Activated B cell treated with CpG ODN at 0.5 μM for 24 hours (primary cell): ENCODE results near the gene SAXO2. TPM values are rescaled to one million over a fixed set of nuclear protein-coding genes. Genes with fewer than 3 reads are reported as not detected.
"Not testable (repeated sequence)": the region's sequence is repeated elsewhere in the genome, so short reads cannot be mapped to it uniquely, and the experiment has no call there.

ENCODE experiments used
- ATAC-seq: fragments of 200-7000 bp; cut with Tn5 transposase; one replicate; pipeline ENCODE4 v1.10.0; 2021; ENCODE audit warnings: low read depth, mild to moderate bottlenecking, moderate library complexity
- CTCF ChIA-PET: fragments of 350-600 bp; sonication (Branson Sonifier 250); formaldehyde crosslinking; loops from one replicate; lab custom pipeline; 2021; ENCODE audit warnings: antibody characterized with exemption; lab: Charles Lee
- POLR2A ChIA-PET: fragments of 350-600 bp; sonication (Branson Sonifier 250); formaldehyde crosslinking; loops from one replicate; lab custom pipeline; 2021; ENCODE audit warnings: antibody characterized with exemption; lab: Charles Lee
- DNase-seq: peaks from one replicate; pipeline ENCODE4 v3.0.0; 2022
- H3K27ac Mint-ChIP-seq: one replicate; pipeline ENCODE4 v1.8.0; 2020; ENCODE audit warnings: mixed read lengths
- H3K27me3 Mint-ChIP-seq: one replicate; pipeline ENCODE4 v1.8.0; 2021; ENCODE audit warnings: mixed read lengths
- H3K36me3 Mint-ChIP-seq: one replicate; pipeline ENCODE4 v1.8.0; 2021; ENCODE audit warnings: low read depth, mixed read lengths
- H3K4me1 Mint-ChIP-seq: one replicate; pipeline ENCODE4 v1.8.0; 2021; ENCODE audit warnings: mixed read lengths
- H3K4me3 Mint-ChIP-seq: one replicate; pipeline ENCODE4 v1.8.0; 2020; ENCODE audit warnings: mild to moderate bottlenecking, mixed read lengths
- H3K9me3 Mint-ChIP-seq: one replicate; pipeline ENCODE4 v1.8.0; 2020; ENCODE audit warnings: mixed read lengths
- intact Hi-C: fragments of 100-400 bp; cut with micrococcal nuclease; formaldehyde crosslinking; loops from one replicate; pipeline ENCODE4 v1.15.1; 2024
- total RNA-seq: library from RNA; stranded (reverse); gene quantifications from 2 replicates; pipeline ENCODE4 v1.2.3, GENCODE V29; 2022
- TF ChIP-seq, protein P1 (sequence below): fragments of 200-600 bp; IDR thresholded peaks from one replicate; pipeline ENCODE4 v1.8.0; 2022; ENCODE audit warnings: antibody characterized with exemption, mild to moderate bottlenecking

The SAXO2 gene
- total RNA-seq, 1 donor from 2014 or later, result 24.9 TPM

DNA sequence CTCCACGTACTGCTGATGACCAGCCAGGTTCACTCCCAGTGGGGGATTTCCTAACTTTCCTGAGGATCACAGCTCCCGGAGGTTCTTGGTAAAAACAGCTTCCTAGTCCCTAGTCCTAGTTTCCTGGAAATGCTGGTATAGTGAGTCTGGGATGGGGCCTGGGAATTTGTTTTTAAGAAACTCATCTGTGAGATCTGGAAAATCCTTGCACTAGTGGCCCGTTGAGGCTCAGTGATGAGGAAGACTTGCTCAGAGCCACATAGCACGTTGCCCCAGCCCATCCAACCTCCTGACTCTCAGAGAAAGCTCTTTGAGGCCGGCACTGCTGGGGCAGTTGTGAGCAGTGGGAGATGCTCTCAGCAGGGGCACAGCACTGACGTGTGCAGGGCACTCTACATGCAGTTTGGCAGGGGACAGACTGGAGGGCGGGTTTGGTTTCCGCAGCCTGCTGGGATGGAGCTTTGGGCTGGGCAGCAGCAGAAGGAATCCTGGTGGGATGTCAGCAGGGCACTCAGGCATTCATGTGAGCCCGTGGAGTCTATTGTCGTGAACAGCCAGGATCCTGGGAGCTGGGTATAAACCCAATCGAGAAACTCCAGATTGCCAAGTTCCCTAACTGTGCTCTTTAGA, 31.6 kb downstream of the SAXO2 start:
- TF ChIP-seq, protein P1, sequence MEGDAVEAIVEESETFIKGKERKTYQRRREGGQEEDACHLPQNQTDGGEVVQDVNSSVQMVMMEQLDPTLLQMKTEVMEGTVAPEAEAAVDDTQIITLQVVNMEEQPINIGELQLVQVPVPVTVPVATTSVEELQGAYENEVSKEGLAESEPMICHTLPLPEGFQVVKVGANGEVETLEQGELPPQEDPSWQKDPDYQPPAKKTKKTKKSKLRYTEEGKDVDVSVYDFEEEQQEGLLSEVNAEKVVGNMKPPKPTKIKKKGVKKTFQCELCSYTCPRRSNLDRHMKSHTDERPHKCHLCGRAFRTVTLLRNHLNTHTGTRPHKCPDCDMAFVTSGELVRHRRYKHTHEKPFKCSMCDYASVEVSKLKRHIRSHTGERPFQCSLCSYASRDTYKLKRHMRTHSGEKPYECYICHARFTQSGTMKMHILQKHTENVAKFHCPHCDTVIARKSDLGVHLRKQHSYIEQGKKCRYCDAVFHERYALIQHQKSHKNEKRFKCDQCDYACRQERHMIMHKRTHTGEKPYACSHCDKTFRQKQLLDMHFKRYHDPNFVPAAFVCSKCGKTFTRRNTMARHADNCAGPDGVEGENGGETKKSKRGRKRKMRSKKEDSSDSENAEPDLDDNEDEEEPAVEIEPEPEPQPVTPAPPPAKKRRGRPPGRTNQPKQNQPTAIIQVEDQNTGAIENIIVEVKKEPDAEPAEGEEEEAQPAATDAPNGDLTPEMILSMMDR, result no peak
- ATAC-seq (no peak), DNase-seq (no peak)
- POLR2A ChIA-PET, result no interaction called here
- intact Hi-C loops, result no loop called here
- Mint-ChIP-seq H3K9me3 (peaks cover 6% of the 10 kb centered on the region), H3K27ac (no peak overlapping the region), H3K4me1 (peaks cover 2% of the 10 kb centered on the region), H3K4me3 (no peak overlapping the region), H3K27me3 (peaks cover 4% of the 10 kb centered on the region), H3K36me3 (no peaks in the 10 kb centered on the region)
- CTCF ChIA-PET, result no interaction called here

DNA sequence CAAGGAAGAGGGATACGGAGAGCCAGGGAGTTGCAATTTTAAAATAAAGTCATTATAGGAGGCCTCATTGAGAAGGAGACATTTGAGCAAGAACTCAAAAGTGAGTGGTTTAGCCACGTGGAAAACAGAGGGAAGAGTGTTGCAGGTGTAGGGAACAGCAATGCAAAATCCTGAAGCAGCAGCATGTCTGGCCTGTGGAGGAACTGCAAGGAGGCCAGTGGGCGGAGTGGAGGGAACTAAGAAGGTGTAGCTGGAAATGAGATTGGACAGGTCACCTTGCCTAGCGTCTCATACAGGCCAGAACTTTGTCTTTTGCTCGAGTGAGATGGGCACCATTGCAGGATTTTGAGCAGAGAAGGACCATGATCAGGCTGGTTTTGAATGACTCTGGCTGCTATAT, 34.9 kb downstream of the SAXO2 start:
- ChIA-PET CTCF (no interaction called here), POLR2A (no interaction called here)
- TF ChIP-seq, protein P1, result no peak
- H3K9me3 Mint-ChIP-seq, result no peaks in the 10 kb centered on the region
- ATAC-seq (no peak), DNase-seq (no peak)
- H3K27me3 Mint-ChIP-seq, result peaks cover 9% of the 10 kb centered on the region
- H3K4me1 Mint-ChIP-seq, result peaks cover 2% of the 10 kb centered on the region
- H3K36me3 Mint-ChIP-seq, result no peaks in the 10 kb centered on the region
- H3K4me3 Mint-ChIP-seq, result no peak overlapping the region
- intact Hi-C loops, result no loop called here
- H3K27ac Mint-ChIP-seq, result no peak overlapping the region

DNA sequence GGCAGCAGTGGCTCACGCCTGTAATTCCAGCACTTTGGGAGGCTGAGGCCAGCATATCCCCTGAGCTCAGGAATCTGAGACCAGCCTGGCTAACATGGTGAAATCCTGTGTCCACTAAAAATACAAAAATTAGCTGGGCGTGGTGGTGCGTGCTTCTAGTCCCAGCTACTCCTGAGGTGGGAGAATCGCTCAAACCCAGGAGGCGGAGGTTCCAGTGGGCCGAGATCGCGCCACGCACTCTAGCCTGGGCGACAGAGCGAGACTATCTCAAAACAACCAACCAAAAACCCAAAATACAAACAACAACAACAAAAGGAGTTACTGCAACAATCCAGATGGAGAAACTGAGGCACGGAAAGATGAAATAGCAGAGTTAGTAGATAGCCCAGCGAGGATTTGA, 35.4 kb downstream of the SAXO2 start:
- Mint-ChIP-seq H3K4me3 (no peak overlapping the region), H3K4me1 (peaks cover 2% of the 10 kb centered on the region), H3K9me3 (no peaks in the 10 kb centered on the region), H3K27ac (no peak overlapping the region), H3K27me3 (peaks cover 9% of the 10 kb centered on the region), H3K36me3 (no peaks in the 10 kb centered on the region)
- no peak for ATAC-seq
- ChIA-PET POLR2A (no interaction called here), CTCF (no interaction called here)
- TF ChIP-seq, protein P1, result no peak
- no peak for DNase-seq
- intact Hi-C loops, result no loop called here

DNA sequence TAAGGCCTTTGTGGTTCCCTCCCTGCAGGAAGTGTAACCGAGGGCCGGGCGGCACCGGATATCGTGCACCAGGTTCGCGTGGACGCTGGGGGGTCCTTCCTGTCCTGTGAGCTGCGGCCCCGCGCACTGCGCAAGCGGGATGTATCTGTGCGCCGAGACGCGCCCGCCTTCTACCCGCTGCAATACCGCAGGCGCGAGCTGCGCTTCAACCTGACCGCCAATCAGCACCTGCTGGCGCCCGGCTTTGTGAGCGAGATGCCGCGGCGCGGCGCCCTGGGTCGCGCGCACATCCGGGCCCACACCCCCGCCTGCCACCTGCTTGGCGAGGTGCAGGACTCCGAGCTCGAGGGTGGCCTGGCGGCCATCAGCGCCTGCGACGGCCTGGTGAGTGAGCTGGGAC, 35.9 kb downstream of the SAXO2 start:
- H3K4me1 Mint-ChIP-seq, result peaks cover 2% of the 10 kb centered on the region
- TF ChIP-seq, protein P1, result no peak
- H3K9me3 Mint-ChIP-seq, result no peaks in the 10 kb centered on the region
- H3K36me3 Mint-ChIP-seq, result no peaks in the 10 kb centered on the region
- H3K4me3 Mint-ChIP-seq, result no peak overlapping the region
- ChIA-PET CTCF (no interaction called here), POLR2A (no interaction called here)
- ATAC-seq (peak; percentile 31), DNase-seq (no peak)
- H3K27me3 Mint-ChIP-seq, result peaks cover 9% of the 10 kb centered on the region
- no peak overlapping the region for H3K27ac Mint-ChIP-seq
- intact Hi-C loops, result no loop called here

DNA sequence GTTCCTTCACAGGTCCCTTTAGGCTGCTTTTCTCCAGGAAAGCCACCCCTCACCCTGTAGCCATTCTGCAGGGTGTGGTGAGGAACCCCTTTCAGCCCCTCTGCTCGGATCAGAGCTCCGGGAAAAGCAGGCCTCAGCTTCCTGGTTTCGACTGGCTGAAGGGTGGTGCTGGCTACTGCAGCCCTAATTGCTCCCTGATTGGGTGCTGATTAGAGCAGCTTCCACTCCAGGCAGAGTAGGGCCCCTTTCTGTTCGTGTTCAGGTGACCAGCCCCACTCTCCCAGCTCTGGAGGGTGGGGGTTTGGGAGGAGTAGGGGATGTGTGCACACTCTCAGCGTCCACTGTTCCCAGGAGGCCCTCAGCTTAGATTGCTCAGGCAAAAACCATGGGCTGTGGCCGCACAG, 36.9 kb downstream of the SAXO2 start:
- H3K36me3 Mint-ChIP-seq, H3K4me1 Mint-ChIP-seq, DNase-seq, ATAC-seq, POLR2A ChIA-PET, H3K9me3 Mint-ChIP-seq, H3K27me3 Mint-ChIP-seq, H3K4me3 Mint-ChIP-seq, CTCF ChIA-PET, H3K27ac Mint-ChIP-seq, intact Hi-C loops: not testable (repeated sequence)

DNA sequence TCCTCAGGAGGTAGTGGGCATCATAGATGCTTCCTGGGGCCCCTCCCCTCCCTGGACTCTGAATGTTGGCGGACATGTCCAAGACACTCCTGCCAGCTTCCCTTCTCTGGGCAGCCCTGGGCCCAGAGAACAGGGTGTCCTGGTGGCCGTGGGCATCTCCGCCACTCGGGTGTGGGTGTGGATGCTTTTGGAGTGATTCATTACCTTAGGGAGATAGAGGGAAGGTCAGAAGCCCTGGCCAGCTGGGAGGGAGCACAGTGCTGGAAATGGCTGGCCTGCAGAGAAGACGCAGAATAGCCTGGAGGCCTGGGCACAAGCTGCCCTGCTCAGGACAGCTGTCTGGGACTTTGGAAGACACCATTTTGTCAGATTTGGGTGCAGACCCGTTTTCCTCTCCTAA, 37.7 kb downstream of the SAXO2 start:
- H3K27ac Mint-ChIP-seq, H3K9me3 Mint-ChIP-seq, H3K27me3 Mint-ChIP-seq, H3K36me3 Mint-ChIP-seq, H3K4me1 Mint-ChIP-seq, intact Hi-C loops, CTCF ChIA-PET, H3K4me3 Mint-ChIP-seq, POLR2A ChIA-PET, DNase-seq, ATAC-seq: not testable (repeated sequence)
